Limb (tissue), 2 donors: ENCODE data around the gene RASGEF1C.

ENCODE experiments used
- DNase-seq, 2 donors: peaks; one replicate each; pipeline ENCODE4 v3.0.0-alpha.2; 2016; ENCODE audit errors: extremely low spot score in 2 of 2

RASGEF1C gene

GRCh38 chr5:180209137-180209581 lies at the start of gene RASGEF1C:
Gene RASGEF1C, minus strand, starts transcription at chr5:180209211. Its CDS starts 71,159 bp downstream, at chr5:180138052.
- peak; percentile 43 to 88 for DNase-seq

GRCh38 chr5:180253036-180253824 lies 44.2 kb upstream of the RASGEF1C start:
- DNase-seq: no peak

GRCh38 chr5:180251887-180252286 lies 42.9 kb upstream of the RASGEF1C start:
- no peak for DNase-seq

GRCh38 chr5:180251141-180251540 lies 42.1 kb upstream of the RASGEF1C start:
- no peak for DNase-seq

GRCh38 chr5:180250329-180250728 lies 41.3 kb upstream of the RASGEF1C start:
- DNase-seq: no peak

- no peak for DNase-seq
These were observed 32.6 kb upstream of the RASGEF1C start for GRCh38 chr5:180241600-180241999.

- DNase-seq: no peak
These were observed 29.6 kb upstream of the RASGEF1C start for GRCh38 chr5:180238631-180239030.

- no peak for DNase-seq
These were observed 26.8 kb upstream of the RASGEF1C start for GRCh38 chr5:180235846-180236245.

GRCh38 chr5:180235077-180235476 lies 26.1 kb upstream of the RASGEF1C start:
- no peak for DNase-seq

GRCh38 chr5:180234271-180234670 lies 25.3 kb upstream of the RASGEF1C start:
- DNase-seq: no peak

- no peak for DNase-seq
These were observed 24.7 kb upstream of the RASGEF1C start for GRCh38 chr5:180233729-180234128.

- no peak for DNase-seq
These were observed 21.0 kb upstream of the RASGEF1C start for GRCh38 chr5:180230017-180230416.

GRCh38 chr5:180222056-180222455 lies 13.0 kb upstream of the RASGEF1C start:
- no peak for DNase-seq

GRCh38 chr5:180217797-180218196 lies 8.8 kb upstream of the RASGEF1C start:
- DNase-seq: no peak

GRCh38 chr5:180216646-180217171 lies 7.7 kb upstream of the RASGEF1C start:
- DNase-seq: no peak

- no peak for DNase-seq
These were observed 7.0 kb upstream of the RASGEF1C start for GRCh38 chr5:180215783-180216630.

GRCh38 chr5:180214870-180215770 lies 6.1 kb upstream of the RASGEF1C start:
- DNase-seq: no peak

- no peak for DNase-seq
These were observed 4.7 kb upstream of the RASGEF1C start for GRCh38 chr5:180213657-180214207.

GRCh38 chr5:180213256-180213600 lies 4.2 kb upstream of the RASGEF1C start:
- DNase-seq: no peak

GRCh38 chr5:180212363-180213255 lies 3.6 kb upstream of the RASGEF1C start:
- DNase-seq: no peak
